Nephron (organoid): ENCODE results near the gene BICC1.

Experiments used
- H3K27ac Mint-ChIP-seq, 3 experiments: 2 replicates each; pipeline ENCODE4 v1.8.0; 2020; ENCODE audit warnings: mixed read lengths in 3 of 3, mild to moderate bottlenecking in 2 of 3, moderate library complexity in 1 of 3
- H3K27me3 Mint-ChIP-seq: 2 replicates; pipeline ENCODE4 v1.8.0; 2021; ENCODE audit warnings: low read depth, mild to moderate bottlenecking, moderate library complexity, mixed read lengths
- H3K36me3 Mint-ChIP-seq: 2 replicates; pipeline ENCODE4 v1.8.0; 2020; ENCODE audit warnings: low read depth, mixed read lengths
- H3K4me1 Mint-ChIP-seq: 2 replicates; pipeline ENCODE4 v1.8.0; 2020; ENCODE audit warnings: mixed read lengths
- H3K4me3 Mint-ChIP-seq, 3 experiments: 2 replicates each; pipeline ENCODE4 v1.8.0; 2020; ENCODE audit warnings: mild to moderate bottlenecking in 3 of 3, mixed read lengths in 3 of 3, moderate library complexity in 2 of 3
- H3K9me3 Mint-ChIP-seq: 2 replicates; pipeline ENCODE4 v1.8.0; 2020; ENCODE audit warnings: mixed read lengths
- CTCF ChIP-seq, 3 experiments: fragments of 200-600 bp; sonication (generic); IDR thresholded peaks; one replicate each; pipeline ENCODE4 v1.5.0; 2021; ENCODE audit warnings: antibody characterized with exemption in 3 of 3; ENCODE audit not compliant: unreplicated experiment in 3 of 3

The BICC1 gene

GRCh38 chr10:58675321-58675720 is 162.6 kb downstream of the BICC1 start:
- H3K36me3 Mint-ChIP-seq: peaks cover 11% of the 10 kb centered on the region
- peaks cover 34% of the 10 kb centered on the region for H3K9me3 Mint-ChIP-seq
- no peak overlapping the region for H3K27ac Mint-ChIP-seq
- no peak overlapping the region for H3K4me3 Mint-ChIP-seq
- H3K27me3 Mint-ChIP-seq: no peaks in the 10 kb centered on the region
- no peak for TF ChIP-seq CTCF (IDR thresholded peaks at IDR 0.05; ENCODE audit: unreplicated experiment in 3 of 3)
- no peaks in the 10 kb centered on the region for H3K4me1 Mint-ChIP-seq

- peaks cover 22% of the 10 kb centered on the region for H3K9me3 Mint-ChIP-seq
- no peak for TF ChIP-seq CTCF (IDR thresholded peaks at IDR 0.05; ENCODE audit: unreplicated experiment in 3 of 3)
- peaks cover 12% of the 10 kb centered on the region for H3K36me3 Mint-ChIP-seq
- H3K27me3 Mint-ChIP-seq: no peaks in the 10 kb centered on the region
- peaks cover 21% of the 10 kb centered on the region for H3K4me1 Mint-ChIP-seq
- peak overlapping the region in 2 of 3 experiments; percentile 70 to 82 for H3K27ac Mint-ChIP-seq
- no peak overlapping the region for H3K4me3 Mint-ChIP-seq
Measured at GRCh38 chr10:58691528-58691927, 178.9 kb downstream of the BICC1 start.

- no peaks in the 10 kb centered on the region for H3K27me3 Mint-ChIP-seq
- H3K27ac Mint-ChIP-seq: no peak overlapping the region
- TF ChIP-seq CTCF (IDR thresholded peaks at IDR 0.05; ENCODE audit: unreplicated experiment in 3 of 3): no peak
- H3K4me1 Mint-ChIP-seq: peaks cover 37% of the 10 kb centered on the region
- peaks cover 11% of the 10 kb centered on the region for H3K9me3 Mint-ChIP-seq
- H3K36me3 Mint-ChIP-seq: peaks cover 4% of the 10 kb centered on the region
- H3K4me3 Mint-ChIP-seq: no peak overlapping the region
Measured at GRCh38 chr10:58693919-58694318, 181.2 kb downstream of the BICC1 start.

- H3K9me3 Mint-ChIP-seq: peaks cover 11% of the 10 kb centered on the region
- no peaks in the 10 kb centered on the region for H3K27me3 Mint-ChIP-seq
- H3K4me3 Mint-ChIP-seq: no peak overlapping the region
Measured at GRCh38 chr10:58695022-58695421, 182.3 kb downstream of the BICC1 start.

GRCh38 chr10:58696736-58697135 is 184.1 kb downstream of the BICC1 start:
- Mint-ChIP-seq H3K27me3 (no peaks in the 10 kb centered on the region), H3K4me3 (no peak overlapping the region), H3K27ac (peak overlapping the region in 2 of 3 experiments; percentile 24 to 30)

More at GRCh38 chr10:58695022-58695421, 182.3 kb downstream of the BICC1 start:
- peaks cover 4% of the 10 kb centered on the region for H3K36me3 Mint-ChIP-seq
- no peak for TF ChIP-seq CTCF (IDR thresholded peaks at IDR 0.05; ENCODE audit: unreplicated experiment in 3 of 3)
- no peak overlapping the region for H3K27ac Mint-ChIP-seq
- peaks cover 39% of the 10 kb centered on the region for H3K4me1 Mint-ChIP-seq

More at GRCh38 chr10:58696736-58697135, 184.1 kb downstream of the BICC1 start:
- H3K4me1 Mint-ChIP-seq: peaks cover 38% of the 10 kb centered on the region
- H3K9me3 Mint-ChIP-seq: peaks cover 8% of the 10 kb centered on the region
- peaks cover 4% of the 10 kb centered on the region for H3K36me3 Mint-ChIP-seq
- no peak for TF ChIP-seq CTCF (IDR thresholded peaks at IDR 0.05; ENCODE audit: unreplicated experiment in 3 of 3)
